Uterus (tissue), 4 donors: ENCODE results near the gene ADD2. TPM values are rescaled to one million over a fixed set of nuclear protein-coding genes. Genes with fewer than 3 reads are reported as not detected.

Experiments used
- DNase-seq, 2 donors: peaks; one replicate each; pipeline ENCODE4 v3.0.0-alpha.2; 2019 to 2020
- H3K27ac ChIP-seq, 2 donors: fragments of 200-600 bp; sonication (generic); 1 replicate in 1 of 2; 2 replicates in 1 of 2; pipeline ENCODE4 v1.5.1; 2016 to 2018
- H3K27me3 ChIP-seq, 2 donors: fragments of 200-600 bp; sonication (generic); one replicate each; pipeline ENCODE4 v1.5.1; 2018 to 2019; ENCODE audit warnings: control low read depth in 1 of 2
- H3K36me3 ChIP-seq, 2 donors: fragments of 200-600 bp; sonication (generic); one replicate each; pipeline ENCODE4 v1.5.1; 2019; ENCODE audit warnings: control low read depth in 1 of 2
- H3K4me1 ChIP-seq, 2 donors: fragments of 200-600 bp; sonication (generic); one replicate each; pipeline ENCODE4 v1.5.1; 2018 to 2019; ENCODE audit warnings: control low read depth in 1 of 2
- H3K4me3 ChIP-seq, 2 donors: fragments of 200-600 bp; sonication (generic); 1 replicate in 1 of 2; 2 replicates in 1 of 2; pipeline ENCODE4 v1.5.1; 2018 to 2019; ENCODE audit warnings: mild to moderate bottlenecking in 1 of 2
- H3K9me3 ChIP-seq, 2 donors: fragments of 200-600 bp; sonication (generic); one replicate each; pipeline ENCODE4 v1.5.1; 2019; ENCODE audit warnings: control low read depth in 1 of 2
- POLR2A ChIP-seq, 2 donors: fragments of 450-650 bp; IDR thresholded peaks; one replicate each; pipeline ENCODE4 v1.6.1; 2016; ENCODE audit warnings: antibody characterized with exemption in 2 of 2, mild to moderate bottlenecking in 1 of 2, moderate library complexity in 1 of 2
- intact Hi-C: fragments of 100-400 bp; cut with DNase I; formaldehyde crosslinking; loops from one replicate; pipeline ENCODE4 v1.15.1; 2023; ENCODE audit warnings: low total_unique reads
- total RNA-seq, 4 donors: library from RNA; depleted of rRNA in 3 of 4; stranded (reverse); fragments of >200 nt in 3 of 4; gene quantifications; one replicate each; pipeline versions ENCODE4 v1.1.0 to v1.2.4, GENCODE V29; 2014 to 2023
- TF ChIP-seq, protein P1 (sequence below), 4 experiments: fragments of 200-600 bp in 2 of 4; fragments of 450-650 bp in 2 of 4; sonication (generic) in 2 of 4; IDR thresholded peaks; one replicate each; pipeline ENCODE4 v1.5.1; 2016 to 2019; ENCODE audit warnings: antibody characterized with exemption in 4 of 4, mild to moderate bottlenecking in 2 of 4, moderate library complexity in 1 of 4
- donor health status: DM: yes; HTN: yes; CAD: no.

ADD2 gene
- total RNA-seq, 4 donors from 2014 or later, result 0.51 to 5.2 (median 2.6) TPM

DNA sequence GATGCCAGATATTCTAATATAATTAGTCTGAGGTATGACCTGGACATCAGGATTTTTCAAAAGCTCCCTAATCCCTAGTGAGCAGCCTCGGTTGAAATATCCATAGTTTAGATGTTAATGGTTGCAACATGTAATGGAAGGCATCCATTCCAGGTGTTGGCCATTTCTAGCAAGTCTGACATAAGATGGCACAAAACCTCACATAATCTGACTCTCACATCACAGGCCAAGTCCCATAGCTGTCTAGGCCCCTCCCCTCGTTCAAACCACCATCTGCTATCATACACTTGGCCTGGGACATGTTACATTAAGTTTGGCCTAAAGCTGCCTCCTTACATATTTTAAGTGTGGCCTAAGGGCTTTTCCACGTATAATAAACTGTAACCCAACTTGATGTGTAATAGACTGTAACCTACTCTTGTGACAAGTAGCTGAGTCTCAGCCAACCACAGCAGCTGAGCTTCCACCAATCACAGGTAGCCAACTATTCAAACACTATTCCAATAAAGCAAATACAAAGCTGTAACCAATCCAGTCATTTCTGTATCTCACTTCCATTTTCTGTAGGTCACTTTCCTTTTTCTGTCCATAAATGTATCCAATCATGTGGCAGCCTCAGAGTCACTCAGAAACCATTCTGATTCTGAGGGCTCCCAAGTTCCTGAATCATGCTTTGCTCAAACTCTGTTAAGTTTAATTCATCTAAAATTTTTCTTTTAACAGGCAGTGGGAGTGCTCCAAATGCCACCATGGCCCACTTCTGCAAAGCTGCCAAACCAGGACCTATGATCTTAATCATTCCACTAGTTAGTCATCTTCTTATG lies 59.4 kb downstream of the ADD2 start:
- H3K27me3 ChIP-seq, result no peaks in the 10 kb centered on the region
- no peak overlapping the region for H3K4me3 ChIP-seq

GRCh38 chr2:70707706-70708105 lies 60.3 kb downstream of the ADD2 start:
- H3K27ac ChIP-seq, result no peak overlapping the region
- no peaks in the 10 kb centered on the region for H3K36me3 ChIP-seq
- H3K27me3 ChIP-seq, result no peaks in the 10 kb centered on the region
- no peaks in the 10 kb centered on the region for H3K4me1 ChIP-seq
- no peak for DNase-seq
- no peaks in the 10 kb centered on the region for H3K9me3 ChIP-seq
- TF ChIP-seq, protein P1, sequence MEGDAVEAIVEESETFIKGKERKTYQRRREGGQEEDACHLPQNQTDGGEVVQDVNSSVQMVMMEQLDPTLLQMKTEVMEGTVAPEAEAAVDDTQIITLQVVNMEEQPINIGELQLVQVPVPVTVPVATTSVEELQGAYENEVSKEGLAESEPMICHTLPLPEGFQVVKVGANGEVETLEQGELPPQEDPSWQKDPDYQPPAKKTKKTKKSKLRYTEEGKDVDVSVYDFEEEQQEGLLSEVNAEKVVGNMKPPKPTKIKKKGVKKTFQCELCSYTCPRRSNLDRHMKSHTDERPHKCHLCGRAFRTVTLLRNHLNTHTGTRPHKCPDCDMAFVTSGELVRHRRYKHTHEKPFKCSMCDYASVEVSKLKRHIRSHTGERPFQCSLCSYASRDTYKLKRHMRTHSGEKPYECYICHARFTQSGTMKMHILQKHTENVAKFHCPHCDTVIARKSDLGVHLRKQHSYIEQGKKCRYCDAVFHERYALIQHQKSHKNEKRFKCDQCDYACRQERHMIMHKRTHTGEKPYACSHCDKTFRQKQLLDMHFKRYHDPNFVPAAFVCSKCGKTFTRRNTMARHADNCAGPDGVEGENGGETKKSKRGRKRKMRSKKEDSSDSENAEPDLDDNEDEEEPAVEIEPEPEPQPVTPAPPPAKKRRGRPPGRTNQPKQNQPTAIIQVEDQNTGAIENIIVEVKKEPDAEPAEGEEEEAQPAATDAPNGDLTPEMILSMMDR (IDR thresholded peaks at IDR 0.05), result no peak
- no peak for TF ChIP-seq POLR2A (IDR thresholded peaks at IDR 0.05)
- no peak overlapping the region for H3K4me3 ChIP-seq
- intact Hi-C loops, result no loop called here

More for the DNA sequence above, 59.4 kb downstream of the ADD2 start:
- intact Hi-C loops, result no loop called here
- TF ChIP-seq, protein P1 (IDR thresholded peaks at IDR 0.05), result no peak
- no peak for TF ChIP-seq POLR2A (IDR thresholded peaks at IDR 0.05)
- Histone ChIP-seq H3K36me3 (no peaks in the 10 kb centered on the region), H3K4me1 (no peaks in the 10 kb centered on the region), H3K9me3 (no peaks in the 10 kb centered on the region), H3K27ac (no peak overlapping the region)
- no peak for DNase-seq

GRCh38 chr2:70706026-70706795 lies 61.8 kb downstream of the ADD2 start:
- TF ChIP-seq, protein P1 (IDR thresholded peaks at IDR 0.05), result no peak
- no peak for TF ChIP-seq POLR2A (IDR thresholded peaks at IDR 0.05)
- no peak overlapping the region for H3K4me3 ChIP-seq
- no peak for DNase-seq
- no peak overlapping the region for H3K27ac ChIP-seq
- no peaks in the 10 kb centered on the region for H3K27me3 ChIP-seq
- no peaks in the 10 kb centered on the region for H3K4me1 ChIP-seq
- H3K9me3 ChIP-seq, result no peaks in the 10 kb centered on the region
- intact Hi-C loops, result no loop called here
- no peaks in the 10 kb centered on the region for H3K36me3 ChIP-seq

- Histone ChIP-seq H3K27ac (no peak overlapping the region), H3K4me1 (no peaks in the 10 kb centered on the region), H3K4me3 (no peak overlapping the region), H3K36me3 (no peaks in the 10 kb centered on the region), H3K9me3 (no peaks in the 10 kb centered on the region), H3K27me3 (no peaks in the 10 kb centered on the region)
- TF ChIP-seq, protein P1 (IDR thresholded peaks at IDR 0.05), result no peak
- no peak for TF ChIP-seq POLR2A (IDR thresholded peaks at IDR 0.05)
- intact Hi-C loops, result no loop called here
- no peak for DNase-seq
Observed at GRCh38 chr2:70705160-70705850, 62.7 kb downstream of the ADD2 start.
